Stimulated activated CD4-positive, alpha-beta T cell treated with anti-CD3 and anti-CD28 coated beads, TNF-alpha, amount 100 ng/mL, for 1 hour (primary cell): ENCODE data around the gene SYNDIG1L.

Source experiments
- DNase-seq, 3 donors: peaks; one replicate each; pipeline ENCODE4 v3.0.0-alpha.2; 2020; ENCODE audit warnings: low read depth in 3 of 3, low spot score in 1 of 3

SYNDIG1L gene

GRCh38 chr14:74364271-74364880 is 61.6 kb downstream of the SYNDIG1L start:
- DNase-seq = no peak

- peak; percentile 13 to 55 (median 36) for DNase-seq
Measured at GRCh38 chr14:74362361-74362915, 63.6 kb downstream of the SYNDIG1L start.

GRCh38 chr14:74360163-74360562 is 65.8 kb downstream of the SYNDIG1L start:
- no peak for DNase-seq

GRCh38 chr14:74358176-74358829 is 67.7 kb downstream of the SYNDIG1L start:
- DNase-seq = no peak

GRCh38 chr14:74357585-74357984 is 68.4 kb downstream of the SYNDIG1L start:
- DNase-seq = no peak

- DNase-seq = no peak
Measured at GRCh38 chr14:74356892-74357575, 69.0 kb downstream of the SYNDIG1L start.
